GM18858 (cell line): Measurements from ENCODE around the gene BASP1.

Source experiments
- ATAC-seq: cut with Tn5 transposase; IDR thresholded peaks from one replicate; pipeline ENCODE4 v1.9.1; 2021; ENCODE audit not compliant: unreplicated experiment

Gene BASP1

DNA sequence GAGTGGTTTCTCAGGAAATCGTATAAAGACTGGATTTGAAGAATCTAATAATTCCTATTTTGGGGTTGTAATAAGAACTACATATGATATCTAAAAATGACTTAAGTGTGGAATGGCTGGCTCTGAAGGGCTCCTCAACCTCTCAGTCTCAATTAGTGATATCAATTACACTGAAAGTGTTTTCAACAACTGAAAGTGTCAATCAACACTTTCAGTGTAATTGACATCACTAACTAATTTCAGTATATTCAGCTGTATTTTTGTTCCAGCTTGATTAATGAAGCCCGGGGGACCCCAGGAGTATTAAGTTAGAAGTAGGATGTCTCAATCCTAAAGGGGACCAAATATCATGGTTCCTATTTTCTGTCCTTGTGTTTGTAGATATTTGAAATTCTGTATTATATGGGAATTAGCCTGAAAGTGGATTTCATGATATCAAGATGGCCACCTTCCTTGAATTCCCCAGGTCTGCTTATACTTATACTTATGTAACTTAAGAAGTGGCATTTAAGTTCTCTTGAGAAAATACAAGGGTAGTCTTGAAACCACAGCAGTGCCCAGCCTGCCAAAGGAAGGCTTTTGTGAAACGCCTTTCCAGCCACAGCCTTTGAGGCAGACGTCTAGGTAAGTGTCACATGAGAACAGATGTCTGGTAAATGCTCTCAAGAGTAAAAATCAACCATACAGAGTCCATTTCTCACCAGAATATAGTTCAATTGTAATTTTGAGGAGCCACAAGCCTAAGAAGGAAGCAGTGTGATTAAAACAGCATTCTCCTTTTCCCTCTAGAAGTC is 4.6 kb downstream of the BASP1 start:
- peak; percentile 21 for ATAC-seq

DNA sequence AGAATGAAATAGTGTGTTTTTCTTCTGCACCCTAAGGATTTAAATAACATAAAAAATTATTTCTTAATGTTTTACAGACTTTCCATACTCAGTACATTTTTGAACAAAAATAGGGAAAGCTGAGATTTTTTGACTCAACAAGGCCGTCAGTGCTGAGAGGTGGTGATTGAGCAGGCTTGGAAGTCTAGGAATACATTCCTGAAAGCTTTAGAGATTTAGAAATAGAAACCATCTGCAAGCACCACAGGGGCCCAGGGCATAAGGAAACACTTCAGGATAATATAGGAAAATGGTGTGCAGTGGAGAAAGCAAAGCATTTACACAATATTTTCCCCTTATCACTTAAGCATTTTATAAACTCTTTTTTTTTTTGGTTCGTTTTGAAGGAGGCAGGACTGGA is 5.2 kb downstream of the BASP1 start:
- ATAC-seq: no peak

DNA sequence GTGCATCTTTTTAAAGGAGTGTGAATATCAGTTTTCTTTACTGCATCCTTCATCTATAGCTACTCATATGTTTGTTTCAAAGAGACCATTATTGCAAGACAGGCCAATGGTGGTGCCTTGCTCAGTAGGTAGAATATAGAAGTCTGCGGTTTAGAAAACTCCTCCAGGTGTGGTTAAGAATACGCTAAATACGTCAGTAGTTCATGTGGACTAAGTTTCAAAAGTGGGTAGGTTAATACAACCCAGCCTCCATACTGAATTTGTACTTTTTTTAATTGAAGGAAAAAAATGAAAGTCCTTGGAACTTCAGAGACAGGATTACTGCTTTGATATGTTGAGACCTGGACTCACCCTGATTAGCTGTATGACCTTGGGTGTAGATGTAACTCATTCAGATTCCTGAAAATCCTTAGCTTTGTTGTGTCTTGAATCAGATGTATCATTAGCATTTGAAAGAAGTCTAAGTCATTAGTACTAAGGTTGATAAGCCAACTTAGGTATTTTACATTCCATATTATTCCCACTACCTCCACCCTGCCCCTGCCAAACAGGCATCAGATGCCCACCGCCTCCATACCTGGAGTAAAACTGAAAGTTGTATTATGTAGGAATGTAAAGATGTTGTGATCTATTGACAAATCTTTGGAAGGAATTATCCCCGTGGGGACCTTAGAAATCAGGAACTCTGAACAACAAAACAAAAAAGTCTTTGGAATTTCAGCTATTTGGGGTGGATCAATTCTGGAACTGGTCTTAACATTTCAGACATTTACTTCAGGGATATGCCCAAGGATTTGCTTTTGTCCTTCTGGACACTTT is 6.1 kb downstream of the BASP1 start:
- peak; percentile 41 for ATAC-seq

GRCh38 chr5:17224858-17225511 is 7.6 kb downstream of the BASP1 start:
- ATAC-seq: peak; percentile 46

GRCh38 chr5:17225520-17225919 is 8.1 kb downstream of the BASP1 start:
- ATAC-seq: no peak

DNA sequence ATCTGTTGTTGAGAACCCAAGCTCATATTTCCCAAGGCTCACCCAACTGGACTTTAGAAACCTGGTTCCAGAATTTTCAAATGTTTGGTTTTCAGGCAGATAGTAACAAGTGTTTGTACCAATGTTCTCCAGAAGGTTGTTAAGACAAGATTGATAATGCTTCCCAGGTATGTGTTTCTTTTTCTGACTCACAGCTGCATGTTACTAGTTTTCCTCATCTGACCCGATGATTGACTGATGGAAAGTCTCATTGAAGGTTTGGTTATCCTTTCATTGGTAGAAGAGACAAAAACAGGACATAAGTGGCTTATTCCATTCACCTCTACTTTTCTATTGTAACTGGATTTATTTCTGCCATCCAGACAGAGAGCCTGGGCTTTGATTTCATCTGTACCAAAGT is 10.4 kb downstream of the BASP1 start:
- no peak for ATAC-seq

- peak; percentile 65 for ATAC-seq
Observed at GRCh38 chr5:17228821-17229291, 11.4 kb downstream of the BASP1 start.

GRCh38 chr5:17229313-17229712 is 11.9 kb downstream of the BASP1 start:
- peak; percentile 33 for ATAC-seq

DNA sequence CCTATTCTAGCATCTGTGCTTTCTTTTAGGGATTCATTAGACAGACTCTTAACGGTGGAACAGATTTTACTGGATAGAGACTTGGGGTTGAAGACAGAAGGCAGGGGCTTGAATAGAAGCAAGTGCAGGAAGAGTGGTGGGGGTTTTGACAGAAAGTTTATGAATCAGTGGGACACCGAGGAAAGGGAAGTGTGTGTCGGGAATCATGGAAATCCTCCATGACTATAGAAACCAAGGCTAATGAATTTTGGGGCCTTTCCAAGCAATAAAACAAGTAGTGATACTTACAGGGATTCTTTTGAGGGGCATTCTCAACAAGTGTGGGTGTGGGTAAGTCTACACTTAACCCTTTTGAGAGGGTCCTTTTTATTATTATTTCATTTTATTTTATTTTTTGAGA is 12.8 kb downstream of the BASP1 start:
- no peak for ATAC-seq

DNA sequence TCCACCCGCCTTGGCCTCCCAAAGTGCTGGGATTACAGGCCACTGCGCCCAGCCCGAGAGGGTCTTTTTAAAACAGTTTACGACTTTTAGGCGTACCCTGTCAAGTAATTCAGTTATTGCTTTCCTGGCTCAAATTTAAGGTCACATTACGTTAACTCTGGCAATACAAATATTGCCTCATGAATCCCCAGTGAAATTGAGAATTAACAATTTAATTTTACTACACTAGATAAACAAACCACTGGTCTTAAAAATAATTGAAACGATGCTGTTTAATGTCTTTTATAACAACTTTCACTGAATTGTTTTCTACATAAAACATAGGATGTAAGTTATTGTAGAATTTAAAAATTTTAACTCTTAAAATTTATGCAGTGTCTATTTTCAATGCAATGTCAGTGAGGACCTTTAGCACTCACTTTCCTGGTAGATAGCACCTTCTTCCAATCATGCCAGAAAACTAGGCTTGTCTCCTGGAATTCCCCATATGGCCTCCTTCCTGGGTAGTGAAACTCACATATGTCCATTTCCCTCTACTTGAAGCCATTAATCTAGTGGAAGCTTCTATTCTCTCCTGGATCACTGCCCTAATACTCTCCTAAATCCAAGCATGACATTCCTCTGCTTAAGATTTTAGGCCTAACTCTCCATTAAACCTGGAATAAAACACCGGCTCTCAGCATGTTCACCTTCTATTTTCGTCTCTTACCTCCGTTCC is 13.5 kb downstream of the BASP1 start:
- no peak for ATAC-seq

- ATAC-seq: no peak
Observed at GRCh38 chr5:17232405-17232804, 15.0 kb downstream of the BASP1 start.

DNA sequence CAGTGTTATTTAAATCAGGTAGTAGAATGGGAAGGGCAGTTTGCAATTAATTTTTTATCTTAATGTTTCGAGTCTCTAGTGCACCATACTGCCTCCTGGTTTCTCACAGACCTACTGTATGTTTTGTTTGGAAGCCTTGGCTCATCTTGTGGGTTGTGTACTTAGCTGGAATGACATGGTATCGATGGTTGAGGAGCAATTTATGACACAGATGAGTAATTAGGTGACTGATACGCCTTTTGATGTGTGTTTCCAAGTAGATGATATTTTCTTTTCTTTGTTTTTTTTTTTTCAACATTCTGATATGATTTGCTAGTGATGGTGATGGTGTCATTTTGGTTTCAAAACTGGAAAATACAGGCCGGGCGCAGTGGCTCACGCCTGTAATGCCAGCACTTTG is 16.1 kb downstream of the BASP1 start:
- ATAC-seq: no peak

- no peak for ATAC-seq
Observed at GRCh38 chr5:17234374-17234773, 16.9 kb downstream of the BASP1 start.

DNA sequence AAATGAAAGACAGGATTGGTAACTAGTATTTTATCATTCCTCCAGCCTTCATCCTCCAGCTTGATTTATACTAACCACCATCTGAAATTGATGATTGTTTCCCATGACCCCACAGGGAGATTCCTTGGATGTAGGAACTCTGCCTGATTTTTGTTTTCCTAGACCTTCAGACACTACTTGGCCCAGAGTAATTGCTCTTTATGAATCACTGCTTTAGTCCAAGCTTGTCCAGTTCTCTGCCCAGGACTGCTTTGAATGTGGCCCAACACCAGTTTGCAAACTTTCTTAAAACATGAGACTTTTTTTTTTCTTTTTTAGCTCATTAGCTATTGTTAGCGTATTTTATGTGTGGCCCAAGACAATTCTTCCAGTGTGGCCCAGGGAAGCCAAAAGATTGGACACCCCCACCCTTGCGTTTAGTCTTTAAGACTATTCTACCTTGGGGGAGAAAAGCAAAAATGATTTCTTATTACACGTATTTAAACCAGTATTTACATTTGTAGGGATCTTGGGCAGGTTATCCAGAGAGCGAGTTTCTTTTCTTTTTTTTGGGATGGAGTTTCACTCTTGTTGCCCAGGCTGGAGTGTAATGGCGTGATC is 18.4 kb downstream of the BASP1 start:
- no peak for ATAC-seq

- no peak for ATAC-seq
Observed at GRCh38 chr5:17238521-17239041, 21.1 kb downstream of the BASP1 start.

DNA sequence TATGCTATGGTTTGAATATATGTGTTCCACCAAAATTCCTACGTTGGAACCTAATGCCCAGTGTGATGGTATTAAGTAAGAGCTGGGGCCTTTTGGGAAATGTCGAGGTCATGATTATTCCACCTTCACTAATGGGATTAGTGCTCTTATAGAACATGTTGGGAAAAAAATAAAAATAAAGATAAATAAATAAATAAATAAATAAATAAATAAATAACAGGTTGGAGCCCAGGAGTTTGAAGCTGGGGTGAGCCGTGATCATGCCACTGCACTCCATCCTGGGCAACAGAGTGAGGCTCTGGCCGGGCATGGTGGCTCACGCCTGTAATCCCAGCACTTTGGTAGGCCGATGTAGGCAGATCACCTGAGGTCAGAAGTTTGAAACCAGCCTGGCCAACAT is 22.5 kb downstream of the BASP1 start:
- no peak for ATAC-seq

GRCh38 chr5:17240487-17240886 is 23.1 kb downstream of the BASP1 start:
- no peak for ATAC-seq

GRCh38 chr5:17241635-17242034 is 24.2 kb downstream of the BASP1 start:
- ATAC-seq: no peak

- ATAC-seq: no peak
Observed at GRCh38 chr5:17243287-17244063, 26.0 kb downstream of the BASP1 start.
